ENCODE data around the gene ZNF695. TPM values are rescaled to one million over a fixed set of nuclear protein-coding genes. Genes with fewer than 3 reads are reported as not detected.

The ZNF695 gene
- polyA plus RNA-seq, 3 donors: 3.7 to 4.4 (median 4.2) TPM

- no peak for DNase-seq (ENCODE audit: extremely low read depth in 1 of 11, low read depth in 9 of 11, low spot score in 4 of 11)
These were observed 36.7 kb downstream of the ZNF695 start for GRCh38 chr1:246971090-246971721.

GRCh38 chr1:246969621-246970020 lies 38.2 kb downstream of the ZNF695 start:
- no peak for DNase-seq (ENCODE audit: extremely low read depth in 1 of 11, low read depth in 9 of 11, low spot score in 4 of 11)

GRCh38 chr1:246966502-246966901 lies 41.4 kb downstream of the ZNF695 start:
- no peak for DNase-seq (ENCODE audit: extremely low read depth in 1 of 11, low read depth in 9 of 11, low spot score in 4 of 11)

GRCh38 chr1:246959944-246960693 lies 47.7 kb downstream of the ZNF695 start:
- no peak for DNase-seq (ENCODE audit: extremely low read depth in 1 of 11, low read depth in 9 of 11, low spot score in 4 of 11)

GRCh38 chr1:246954126-246954525 lies 53.7 kb downstream of the ZNF695 start:
- DNase-seq (ENCODE audit: extremely low read depth in 1 of 11, low read depth in 9 of 11, low spot score in 4 of 11): no peak

- DNase-seq (ENCODE audit: extremely low read depth in 1 of 11, low read depth in 9 of 11, low spot score in 4 of 11): no peak
These were observed 56.4 kb downstream of the ZNF695 start for GRCh38 chr1:246951413-246951812.

- DNase-seq (ENCODE audit: extremely low read depth in 1 of 11, low read depth in 9 of 11, low spot score in 4 of 11): no peak
These were observed 57.9 kb downstream of the ZNF695 start for GRCh38 chr1:246949956-246950355.

GRCh38 chr1:246947255-246947654 lies 60.6 kb downstream of the ZNF695 start:
- no peak for DNase-seq (ENCODE audit: extremely low read depth in 1 of 11, low read depth in 9 of 11, low spot score in 4 of 11)

- DNase-seq (ENCODE audit: extremely low read depth in 1 of 11, low read depth in 9 of 11, low spot score in 4 of 11): no peak
These were observed 61.5 kb downstream of the ZNF695 start for GRCh38 chr1:246946366-246946765.

Other genes with a start within 250 kb of the ZNF695 start
- gene AHCTF1, start 76.1 kb downstream of the ZNF695 start, polyA plus RNA-seq (ENCODE audit: insufficient read length in 3 of 3): 10 to 100 TPM; 52.4 to 63.4 (median 53.3) TPM
- gene ZNF670, start 70.8 kb upstream of the ZNF695 start, polyA plus RNA-seq (ENCODE audit: insufficient read length in 3 of 3): 10 to 100 TPM in 1 of 3 donors, 1 to 10 TPM in 2; 7.5 to 10.0 (median 8.3) TPM
- 10 to 100 TPM; 11.7 to 17.1 (median 15.5) TPM for gene ZNF669, start 96.3 kb upstream of the ZNF695 start, polyA plus RNA-seq (ENCODE audit: insufficient read length in 3 of 3)
- 10 to 100 TPM; 21.5 to 28.4 (median 27.6) TPM for gene ZNF124, start 164.0 kb upstream of the ZNF695 start, polyA plus RNA-seq (ENCODE audit: insufficient read length in 3 of 3)
- under 1 TPM in 1 of 3 donors, not detected in 2; 0.09 TPM for gene VN1R5, start 248.0 kb upstream of the ZNF695 start, polyA plus RNA-seq (ENCODE audit: insufficient read length in 3 of 3)